Omental fat pad (tissue), 4 donors: ENCODE measurements around the gene TUBD1. TPM values are rescaled to one million over a fixed set of nuclear protein-coding genes. Genes with fewer than 3 reads are reported as not detected.

Source experiments
- ATAC-seq: fragments of 150-250 bp; one replicate; pipeline ENCODE4 v1.9.1; 2016; ENCODE audit warnings: mild to moderate bottlenecking, moderate library complexity; ENCODE audit not compliant: low FRiP score
- DNase-seq: peaks from one replicate; pipeline ENCODE4 v3.0.0-alpha.2; 2019; ENCODE audit warnings: low spot score
- CTCF ChIP-seq, 3 donors: fragments of 450-650 bp; IDR thresholded peaks; one replicate each; pipeline ENCODE4 v1.5.1; 2016 to 2017; ENCODE audit warnings: antibody characterized with exemption in 3 of 3, mild to moderate bottlenecking in 3 of 3, moderate library complexity in 2 of 3
- total RNA-seq, 4 donors: library from RNA; depleted of rRNA; stranded (reverse); fragments of >200 nt; gene quantifications; one replicate each; pipeline ENCODE4 v1.1.0, GENCODE V29; 2016

Gene TUBD1
- total RNA-seq, 4 donors from 2014 or later, result 5.3 to 14.5 (median 7.2) TPM

GRCh38 chr17:59872351-59872750, 20.4 kb downstream of the TUBD1 start:
- no peak for DNase-seq
- no peak for ATAC-seq
- TF ChIP-seq CTCF (IDR thresholded peaks at IDR 0.05), result no peak

GRCh38 chr17:59870482-59870881, 22.3 kb downstream of the TUBD1 start:
- TF ChIP-seq CTCF (IDR thresholded peaks at IDR 0.05), result no peak
- DNase-seq (no peak), ATAC-seq (no peak)

- ATAC-seq, result no peak
- no peak for DNase-seq
- no peak for TF ChIP-seq CTCF (IDR thresholded peaks at IDR 0.05)
Measured at GRCh38 chr17:59869941-59870218, 22.9 kb downstream of the TUBD1 start.

- DNase-seq, result no peak
- no peak for TF ChIP-seq CTCF (IDR thresholded peaks at IDR 0.05)
- ATAC-seq, result no peak
Measured at GRCh38 chr17:59863616-59864015, 29.1 kb downstream of the TUBD1 start.

- ATAC-seq (no peak), DNase-seq (no peak)
- no peak for TF ChIP-seq CTCF (IDR thresholded peaks at IDR 0.05)
Measured at GRCh38 chr17:59859444-59860025, 33.2 kb downstream of the TUBD1 start.

GRCh38 chr17:59858932-59859331, 33.8 kb downstream of the TUBD1 start:
- no peak for TF ChIP-seq CTCF (IDR thresholded peaks at IDR 0.05)
- ATAC-seq, result no peak
- DNase-seq, result no peak

- TF ChIP-seq CTCF (IDR thresholded peaks at IDR 0.05), result no peak
- no peak for ATAC-seq
- no peak for DNase-seq
Measured at GRCh38 chr17:59858167-59858816, 34.5 kb downstream of the TUBD1 start.
